CD14-positive monocyte (primary cell): ENCODE data around the gene PNPO. TPM values are rescaled to one million over a fixed set of nuclear protein-coding genes. Genes with fewer than 3 reads are reported as not detected.
A peak's percentile ranks its signal among the peaks of the same experiment; 100 is the strongest.

Experiments
- DNase-seq, 3 donors: peaks; one replicate each; pipeline ENCODE4 v3.0.0-alpha.2; 2011 to 2022
- H2AFZ ChIP-seq: 2 replicates; pipeline ENCODE4 v1.6.0; 2012; ENCODE audit warnings: mild to moderate bottlenecking, low read depth, low read length, inconsistent platforms; ENCODE audit not compliant: insufficient read depth, poor library complexity, severe bottlenecking
- H3K27ac ChIP-seq, 2 donors: 1 replicate in 1 of 2; 2 replicates in 1 of 2; pipeline ENCODE4 v1.5.1; 2012 to 2013; ENCODE audit warnings: low read length in 2 of 2, control low read depth in 1 of 2, inconsistent platforms in 1 of 2, low read depth in 1 of 2, mild to moderate bottlenecking in 1 of 2
- H3K27me3 ChIP-seq, 2 donors: one replicate each; pipeline versions ENCODE4 v1.6.0 to v1.6.1; 2011 to 2013; ENCODE audit warnings: low read length in 2 of 2; ENCODE audit not compliant: control insufficient read depth in 2 of 2, insufficient read depth in 2 of 2
- H3K36me3 ChIP-seq, 2 donors: replicated peaks in 1 of 2; 1 replicate in 1 of 2; 2 replicates in 1 of 2; pipeline versions ENCODE4 v1.5.1 to v1.6.1; 2012 to 2013; ENCODE audit warnings: low read length in 2 of 2, control low read depth in 1 of 2, inconsistent platforms in 1 of 2, mild to moderate bottlenecking in 1 of 2; ENCODE audit not compliant: insufficient read depth in 2 of 2, control insufficient read depth in 1 of 2
- H3K4me1 ChIP-seq, 2 donors: 1 replicate in 1 of 2; 2 replicates in 1 of 2; pipeline versions ENCODE4 v1.5.1 to v1.6.1; 2012 to 2013; ENCODE audit warnings: low read length in 2 of 2, control low read depth in 1 of 2, inconsistent platforms in 1 of 2, mild to moderate bottlenecking in 1 of 2, moderate library complexity in 1 of 2; ENCODE audit not compliant: insufficient read depth in 2 of 2, control insufficient read depth in 1 of 2
- H3K4me2 ChIP-seq: replicated peaks from 2 replicates; pipeline ENCODE3; 2012; ENCODE audit warnings: low read length, moderate library complexity, mild to moderate bottlenecking; ENCODE audit not compliant: poor library complexity, severe bottlenecking; ENCODE audit errors: extremely low read depth
- H3K4me3 ChIP-seq, 3 experiments: fragments of 200-600 bp in 1 of 3; sonication (generic) in 1 of 3; replicated peaks in 1 of 3; 1 replicate in 2 of 3; 2 replicates in 1 of 3; pipeline ENCODE4 v1.5.1; 2011 to 2013; ENCODE audit warnings: low read length in 3 of 3, mild to moderate bottlenecking in 3 of 3, control low read depth in 2 of 3, low read depth in 2 of 3, inconsistent platforms in 1 of 3, moderate library complexity in 1 of 3
- H3K79me2 ChIP-seq: 2 replicates; pipeline ENCODE4 v1.6.0; 2012; ENCODE audit warnings: mild to moderate bottlenecking, control low read depth, inconsistent platforms, low read length, moderate library complexity; ENCODE audit not compliant: insufficient read depth
- H3K9ac ChIP-seq: 2 replicates; pipeline ENCODE4 v1.6.0; 2017; ENCODE audit warnings: low read length, mild to moderate bottlenecking; ENCODE audit not compliant: insufficient read depth, poor library complexity, severe bottlenecking
- H3K9me3 ChIP-seq, 2 donors: replicated peaks in 1 of 2; 1 replicate in 1 of 2; 2 replicates in 1 of 2; pipeline versions ENCODE4 v1.5.1 to v1.6.1; 2012 to 2013; ENCODE audit warnings: low read length in 2 of 2, control low read depth in 1 of 2; ENCODE audit not compliant: control insufficient read depth in 1 of 2, insufficient read depth in 1 of 2
- H4K20me1 ChIP-seq: 2 replicates; pipeline ENCODE4 v1.6.0; 2012; ENCODE audit warnings: mild to moderate bottlenecking, low read length, control low read depth, moderate library complexity; ENCODE audit not compliant: insufficient read depth
- H3K27ac Mint-ChIP-seq, 7 donors: one replicate each; pipeline ENCODE4 v1.8.0; 2020; ENCODE audit warnings: mild to moderate bottlenecking in 7 of 7, mixed read lengths in 7 of 7, moderate library complexity in 6 of 7, inconsistent platforms in 2 of 7
- H3K27me3 Mint-ChIP-seq, 3 donors: one replicate each; pipeline ENCODE4 v1.8.0; 2021 to 2022; ENCODE audit warnings: low read depth in 3 of 3, mild to moderate bottlenecking in 3 of 3, mixed read lengths in 3 of 3, moderate library complexity in 3 of 3, inconsistent platforms in 1 of 3
- H3K36me3 Mint-ChIP-seq, 2 donors: one replicate each; pipeline ENCODE4 v1.8.0; 2020; ENCODE audit warnings: mixed read lengths in 2 of 2, inconsistent platforms in 1 of 2, mild to moderate bottlenecking in 1 of 2
- H3K4me1 Mint-ChIP-seq: one replicate; pipeline ENCODE4 v1.8.0; 2020; ENCODE audit warnings: mild to moderate bottlenecking, mixed read lengths
- H3K4me3 Mint-ChIP-seq, 2 donors: one replicate each; pipeline ENCODE4 v1.8.0; 2020; ENCODE audit warnings: mild to moderate bottlenecking in 2 of 2, mixed read lengths in 2 of 2, moderate library complexity in 1 of 2
- H3K9me3 Mint-ChIP-seq, 7 donors: one replicate each; pipeline ENCODE4 v1.8.0; 2020 to 2022; ENCODE audit warnings: mixed read lengths in 7 of 7, mild to moderate bottlenecking in 6 of 7, moderate library complexity in 6 of 7, inconsistent platforms in 2 of 7
- WGBS: methylation state at CpG from one replicate; pipeline ENCODE4 v1.1.5; 2013; ENCODE audit warnings: missing lambda C conversion rate; ENCODE audit not compliant: insufficient coverage; 5-methylcytosine and 5-hydroxymethylcytosine counted together
- intact Hi-C, 2 donors: fragments of 100-400 bp; cut with micrococcal nuclease; formaldehyde crosslinking; loops; one replicate each; pipeline versions ENCODE4 v1.15.0 to v1.15.1; 2023
- polyA plus RNA-seq, 3 donors: library from polyadenylated mRNA; depleted of rRNA in 1 of 3; unstranded in 2 of 3; stranded (reverse) in 1 of 3; fragments of 300-500 nt in 2 of 3; fragments of >200 nt in 1 of 3; fragmentation: Illumina TruSeq in 2 of 3; gene quantifications; 1 replicate in 2 of 3; 2 replicates in 1 of 3; pipeline ENCODE4 v1.2.3, GENCODE V29; 2012 to 2021
- TF ChIP-seq, protein P1 (sequence below): fragments of 200-600 bp; IDR thresholded peaks from one replicate; pipeline ENCODE4 v1.8.0; 2022; ENCODE audit warnings: antibody characterized with exemption, mild to moderate bottlenecking

Gene PNPO
- polyA plus RNA-seq, 3 donors: 13.2 to 34.2 (median 29.7) TPM

DNA sequence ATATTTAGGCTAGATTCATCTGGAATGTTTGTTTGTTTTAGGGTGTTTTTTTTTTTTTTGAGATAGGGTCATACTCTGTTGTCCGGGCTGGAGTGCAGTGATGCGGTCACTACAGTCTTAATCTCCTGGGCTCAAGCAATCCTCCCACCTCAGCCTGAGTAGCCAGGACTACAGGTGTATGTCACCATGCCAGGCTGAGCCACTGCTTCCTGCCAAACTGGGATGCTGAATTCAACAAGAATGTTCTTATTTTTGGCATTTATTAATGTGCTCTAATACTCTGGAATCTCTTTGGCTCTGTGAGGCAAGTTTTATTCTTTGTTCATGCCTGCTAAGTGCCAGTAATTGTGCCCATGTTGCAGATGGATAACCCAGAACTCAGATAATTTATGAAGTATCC is 23.8 kb upstream of the PNPO start:
- DNase-seq: no peak
- H3K9me3 Mint-ChIP-seq: no peaks in the 10 kb centered on the region
- Histone ChIP-seq H3K4me2 (peak overlapping the region; percentile 36), H3K9me3 (no peaks in the 10 kb centered on the region), H3K79me2 (peaks cover 5% of the 10 kb centered on the region), H3K9ac (no peak overlapping the region), H3K36me3 (peaks cover 32 to 42% of the 10 kb centered on the region in 2 donors), H3K27ac (no peak overlapping the region), H2AFZ (no peak overlapping the region), H3K4me3 (no peak overlapping the region), H3K27me3 (no peaks in the 10 kb centered on the region), H3K4me1 (peaks cover 12 to 15% of the 10 kb centered on the region in 2 donors), H4K20me1 (peaks cover 26% of the 10 kb centered on the region)
- intact Hi-C loops: no loop called here
- peaks cover 45 to 61% of the 10 kb centered on the region in 2 donors for H3K36me3 Mint-ChIP-seq
- H3K27me3 Mint-ChIP-seq: peaks cover 0 to 3% (median 2%) of the 10 kb centered on the region in 3 donors
- WGBS: 100% methylated on average over 1 of the region's 2 CpGs
- H3K4me1 Mint-ChIP-seq: peaks cover 20% of the 10 kb centered on the region
- no peak overlapping the region for H3K4me3 Mint-ChIP-seq
- TF ChIP-seq, protein P1, sequence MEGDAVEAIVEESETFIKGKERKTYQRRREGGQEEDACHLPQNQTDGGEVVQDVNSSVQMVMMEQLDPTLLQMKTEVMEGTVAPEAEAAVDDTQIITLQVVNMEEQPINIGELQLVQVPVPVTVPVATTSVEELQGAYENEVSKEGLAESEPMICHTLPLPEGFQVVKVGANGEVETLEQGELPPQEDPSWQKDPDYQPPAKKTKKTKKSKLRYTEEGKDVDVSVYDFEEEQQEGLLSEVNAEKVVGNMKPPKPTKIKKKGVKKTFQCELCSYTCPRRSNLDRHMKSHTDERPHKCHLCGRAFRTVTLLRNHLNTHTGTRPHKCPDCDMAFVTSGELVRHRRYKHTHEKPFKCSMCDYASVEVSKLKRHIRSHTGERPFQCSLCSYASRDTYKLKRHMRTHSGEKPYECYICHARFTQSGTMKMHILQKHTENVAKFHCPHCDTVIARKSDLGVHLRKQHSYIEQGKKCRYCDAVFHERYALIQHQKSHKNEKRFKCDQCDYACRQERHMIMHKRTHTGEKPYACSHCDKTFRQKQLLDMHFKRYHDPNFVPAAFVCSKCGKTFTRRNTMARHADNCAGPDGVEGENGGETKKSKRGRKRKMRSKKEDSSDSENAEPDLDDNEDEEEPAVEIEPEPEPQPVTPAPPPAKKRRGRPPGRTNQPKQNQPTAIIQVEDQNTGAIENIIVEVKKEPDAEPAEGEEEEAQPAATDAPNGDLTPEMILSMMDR: no peak
- peak overlapping the region in 1 of 7 donors; percentile 31 for H3K27ac Mint-ChIP-seq

DNA sequence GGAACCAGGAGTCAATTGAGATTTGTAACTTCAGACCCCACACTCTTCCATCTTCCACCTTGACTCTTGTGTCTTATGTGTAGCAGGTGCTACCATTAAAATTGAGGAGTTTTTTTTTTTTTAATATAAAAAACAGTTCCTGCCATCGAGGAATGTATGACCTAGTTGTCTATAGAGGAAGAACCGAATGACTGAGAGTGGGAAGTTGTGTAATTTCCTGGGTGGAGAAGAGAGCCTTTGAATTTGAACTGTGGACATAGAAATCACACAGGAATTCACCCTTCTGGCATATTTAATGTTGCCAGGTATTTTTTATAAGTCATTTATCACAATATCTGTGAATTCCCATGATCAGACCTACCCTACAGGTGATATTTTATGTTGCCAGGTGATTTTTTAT is 23.4 kb upstream of the PNPO start:
- H3K9me3 Mint-ChIP-seq: no peaks in the 10 kb centered on the region
- Histone ChIP-seq H2AFZ (no peak overlapping the region), H3K4me2 (peak overlapping the region; percentile 36), H4K20me1 (peaks cover 24% of the 10 kb centered on the region), H3K27me3 (no peaks in the 10 kb centered on the region), H3K9me3 (no peaks in the 10 kb centered on the region), H3K27ac (peak overlapping the region in 1 of 2 donors; percentile 51), H3K4me3 (no peak overlapping the region), H3K36me3 (peaks cover 36 to 46% of the 10 kb centered on the region in 2 donors), H3K9ac (no peak overlapping the region), H3K4me1 (peaks cover 12 to 15% of the 10 kb centered on the region in 2 donors), H3K79me2 (peaks cover 4% of the 10 kb centered on the region)
- H3K27me3 Mint-ChIP-seq: peaks cover 0 to 3% (median 2%) of the 10 kb centered on the region in 3 donors
- TF ChIP-seq, protein P1: no peak
- peak overlapping the region in 4 of 7 donors; percentile 18 to 48 (median 31) for H3K27ac Mint-ChIP-seq
- no peak overlapping the region for H3K4me3 Mint-ChIP-seq
- intact Hi-C loops: no loop called here
- H3K36me3 Mint-ChIP-seq: peaks cover 48 to 64% of the 10 kb centered on the region in 2 donors
- WGBS: 0% methylated on average over 1 of the region's 2 CpGs
- peak; percentile 21 to 57 (median 54) for DNase-seq
- H3K4me1 Mint-ChIP-seq: peaks cover 20% of the 10 kb centered on the region
